H9 (cell line): ENCODE data around the gene TBATA. TPM values are rescaled to one million over a fixed set of nuclear protein-coding genes. Genes with fewer than 3 reads are reported as not detected.

Experiments used
- DNase-seq: peaks from one replicate; pipeline ENCODE4 v3.0.0-alpha.2; 2017
- H2AFZ ChIP-seq: one replicate; pipeline ENCODE4 v1.6.1; 2013; ENCODE audit warnings: mild to moderate bottlenecking, low read length, control low read depth, moderate library complexity
- H2AK5ac ChIP-seq: 2 replicates; pipeline ENCODE4 v1.6.1; 2013; ENCODE audit warnings: low read length, control low read depth, mixed read lengths; ENCODE audit not compliant: insufficient read length
- H2BK120ac ChIP-seq: one replicate; pipeline ENCODE4 v1.6.1; 2013; ENCODE audit warnings: low read depth, mild to moderate bottlenecking, low read length, control low read depth, inconsistent platforms; ENCODE audit not compliant: poor library complexity, severe bottlenecking
- H2BK12ac ChIP-seq: 2 replicates; pipeline ENCODE4 v1.6.1; 2013; ENCODE audit warnings: low read length, control low read depth, mixed read lengths, low read depth; ENCODE audit not compliant: insufficient read length
- H2BK15ac ChIP-seq: 2 replicates; pipeline ENCODE4 v1.6.1; 2013; ENCODE audit warnings: low read depth, low read length, control low read depth
- H2BK20ac ChIP-seq: one replicate; pipeline ENCODE4 v1.6.1; 2013; ENCODE audit warnings: low read depth, mild to moderate bottlenecking, low read length, control low read depth, inconsistent platforms; ENCODE audit not compliant: poor library complexity, severe bottlenecking
- H2BK5ac ChIP-seq: 2 replicates; pipeline ENCODE4 v1.6.1; 2013; ENCODE audit warnings: low read length, control low read depth, mixed read lengths; ENCODE audit not compliant: insufficient read length
- H3K14ac ChIP-seq: 2 replicates; pipeline ENCODE4 v1.6.1; 2013; ENCODE audit warnings: low read length, control low read depth; ENCODE audit not compliant: insufficient read depth
- H3K18ac ChIP-seq: 2 replicates; pipeline ENCODE4 v1.6.1; 2013; ENCODE audit warnings: low read depth, mild to moderate bottlenecking, mixed read lengths, low read length, control low read depth; ENCODE audit not compliant: insufficient read length
- H3K23ac ChIP-seq: 2 replicates; pipeline ENCODE4 v1.6.1; 2013; ENCODE audit warnings: low read length, control low read depth, mixed read lengths, low read depth; ENCODE audit not compliant: insufficient read length
- H3K23me2 ChIP-seq: 2 replicates; pipeline ENCODE4 v1.6.1; 2013; ENCODE audit warnings: low read depth, mild to moderate bottlenecking, mixed read lengths, low read length, control low read depth; ENCODE audit not compliant: insufficient read length, poor library complexity, severe bottlenecking
- H3K27ac ChIP-seq: 2 replicates; pipeline ENCODE4 v1.5.1; 2013; ENCODE audit warnings: low read length, control low read depth, mixed read lengths, low read depth; ENCODE audit not compliant: insufficient read length
- H3K27me3 ChIP-seq: 2 replicates; pipeline ENCODE4 v1.6.1; 2013; ENCODE audit warnings: low read length, control low read depth, inconsistent platforms; ENCODE audit not compliant: insufficient read depth
- H3K4ac ChIP-seq: 2 replicates; pipeline ENCODE4 v1.6.1; 2013; ENCODE audit warnings: low read depth, mild to moderate bottlenecking, control low read depth, inconsistent platforms, low read length, moderate library complexity
- H3K4me1 ChIP-seq: 2 replicates; pipeline ENCODE4 v1.6.1; 2013; ENCODE audit warnings: low read length, control low read depth, inconsistent platforms; ENCODE audit not compliant: insufficient read depth
- H3K4me2 ChIP-seq: 2 replicates; pipeline ENCODE4 v1.6.1; 2013; ENCODE audit warnings: low read length, control low read depth, mixed read lengths; ENCODE audit not compliant: insufficient read length, insufficient read depth
- H3K56ac ChIP-seq: 2 replicates; pipeline ENCODE4 v1.6.1; 2013; ENCODE audit warnings: low read depth, mild to moderate bottlenecking, mixed read lengths, low read length, control low read depth; ENCODE audit not compliant: insufficient read length
- H3K79me1 ChIP-seq: 2 replicates; pipeline ENCODE4 v1.6.1; 2013; ENCODE audit warnings: low read depth, mild to moderate bottlenecking, moderate library complexity, low read length, control low read depth, inconsistent platforms; ENCODE audit not compliant: insufficient read depth, poor library complexity, severe bottlenecking
- H3K79me2 ChIP-seq: 2 replicates; pipeline ENCODE4 v1.6.1; 2013; ENCODE audit warnings: low read length, control low read depth, inconsistent platforms; ENCODE audit not compliant: insufficient read depth
- H3K9ac ChIP-seq: 2 replicates; pipeline ENCODE4 v1.6.1; 2013; ENCODE audit warnings: low read length, control low read depth, mixed read lengths; ENCODE audit not compliant: insufficient read length; ENCODE audit errors: extremely low read depth
- H3K9me3 ChIP-seq: one replicate; pipeline ENCODE4 v1.6.1; 2013; ENCODE audit warnings: low read depth, low read length, inconsistent platforms; ENCODE audit not compliant: control insufficient read depth
- H3T11ph ChIP-seq: one replicate; pipeline ENCODE4 v1.6.1; 2013; ENCODE audit warnings: mild to moderate bottlenecking, low read length, control low read depth, inconsistent platforms
- H4K20me1 ChIP-seq: one replicate; pipeline ENCODE4 v1.6.1; 2013; ENCODE audit not compliant: control insufficient read depth, insufficient read length, insufficient read depth
- H4K5ac ChIP-seq: 2 replicates; pipeline ENCODE4 v1.6.1; 2013; ENCODE audit warnings: low read depth, mild to moderate bottlenecking, mixed read lengths, low read length, control low read depth; ENCODE audit not compliant: insufficient read length
- H4K8ac ChIP-seq: replicated peaks from 2 replicates; pipeline ENCODE4 v1.6.1; 2013; ENCODE audit warnings: low read length, control low read depth, mixed read lengths, low read depth; ENCODE audit not compliant: insufficient read length
- H4K91ac ChIP-seq: 2 replicates; pipeline ENCODE4 v1.6.1; 2013; ENCODE audit warnings: low read depth, mild to moderate bottlenecking, moderate library complexity, mixed read lengths, low read length, control low read depth; ENCODE audit not compliant: insufficient read length
- H3K27ac Mint-ChIP-seq, 3 experiments: 2 replicates in 2 of 3; 3 replicates in 1 of 3; pipeline ENCODE4 v1.8.0; 2020 to 2021; ENCODE audit warnings: mixed read lengths in 3 of 3, mild to moderate bottlenecking in 1 of 3, moderate library complexity in 1 of 3
- H3K27me3 Mint-ChIP-seq: 2 replicates; pipeline ENCODE4 v1.8.0; 2021; ENCODE audit warnings: low read depth, mild to moderate bottlenecking, moderate library complexity, mixed read lengths
- H3K36me3 Mint-ChIP-seq, 3 experiments: 2 replicates in 2 of 3; 3 replicates in 1 of 3; pipeline ENCODE4 v1.8.0; 2020 to 2021; ENCODE audit warnings: low read depth in 3 of 3, mixed read lengths in 3 of 3; ENCODE audit not compliant: insufficient read depth in 1 of 3
- H3K4me1 Mint-ChIP-seq, 2 experiments: 2 replicates each; pipeline ENCODE4 v1.8.0; 2020; ENCODE audit warnings: mixed read lengths in 2 of 2
- H3K4me3 Mint-ChIP-seq, 2 experiments: 2 replicates in 1 of 2; 3 replicates in 1 of 2; pipeline ENCODE4 v1.8.0; 2020 to 2021; ENCODE audit warnings: mild to moderate bottlenecking in 2 of 2, mixed read lengths in 2 of 2, moderate library complexity in 1 of 2
- H3K9me3 Mint-ChIP-seq, 2 experiments: 2 replicates in 1 of 2; 3 replicates in 1 of 2; pipeline ENCODE4 v1.8.0; 2020; ENCODE audit warnings: mild to moderate bottlenecking in 2 of 2, mixed read lengths in 2 of 2, moderate library complexity in 1 of 2
- WGBS: extraction: QIAGEN DNeasy Blood & Tissue Kit; methylation state at CpG from one replicate; pipeline ENCODE4 v1.1.7; 2013; ENCODE audit warnings: missing lambda C conversion rate, low lambda C conversion rate, mixed read lengths; ENCODE audit not compliant: insufficient read length; ENCODE audit errors: extremely low coverage; 5-methylcytosine and 5-hydroxymethylcytosine counted together
- total RNA-seq: library from RNA; stranded (reverse); gene quantifications from 2 replicates; pipeline ENCODE4 v1.2.1, GENCODE V29; 2021
- TF ChIP-seq, protein P1 (sequence below): fragments of 200-600 bp; sonication (generic); conservative IDR thresholded peaks from 3 replicates; pipeline ENCODE4 v1.8.0; 2021; ENCODE audit warnings: antibody characterized with exemption, mild to moderate bottlenecking

The TBATA gene
- total RNA-seq, 1 experiment from 2014 or later, result not detected

GRCh38 chr10:70786799-70787415 lies 1.7 kb upstream of the TBATA start:
- no peak overlapping the region for H2BK120ac ChIP-seq
- no peak for DNase-seq
- no CpG with 5 or more reads among the region's 5 CpGs for WGBS
- no peaks in the 10 kb centered on the region for H3K4me1 Mint-ChIP-seq
- H2BK20ac ChIP-seq, result no peak overlapping the region
- no peaks in the 10 kb centered on the region for H3K9me3 ChIP-seq
- H3K27me3 Mint-ChIP-seq, result peaks cover 4% of the 10 kb centered on the region; the same call in 1 of the 2 replicates
- H3K27ac ChIP-seq, result no peak overlapping the region
- no peaks in the 10 kb centered on the region for H3K4me1 ChIP-seq
- no peak overlapping the region for H3K23ac ChIP-seq
- no peaks in the 10 kb centered on the region for H3K23me2 ChIP-seq
- no peaks in the 10 kb centered on the region for H3K79me1 ChIP-seq
- H2AK5ac ChIP-seq, result no peak overlapping the region
- H3T11ph ChIP-seq, result no peak overlapping the region
- no peak overlapping the region for H4K91ac ChIP-seq
- no peaks in the 10 kb centered on the region for H3K9me3 Mint-ChIP-seq
- H3K4ac ChIP-seq, result no peak overlapping the region
- H3K4me2 ChIP-seq, result no peak overlapping the region
- H3K4me3 Mint-ChIP-seq, result no peak overlapping the region
- H4K5ac ChIP-seq, result no peak overlapping the region
- H3K14ac ChIP-seq, result no peak overlapping the region
- no peaks in the 10 kb centered on the region for H4K20me1 ChIP-seq
- no peak overlapping the region for H2BK15ac ChIP-seq
- H3K79me2 ChIP-seq, result no peaks in the 10 kb centered on the region
- no peak overlapping the region for H3K18ac ChIP-seq
- H3K36me3 Mint-ChIP-seq, result no peaks in the 10 kb centered on the region
- H4K8ac ChIP-seq, result no peak overlapping the region
- H3K56ac ChIP-seq, result no peak overlapping the region
- no peak overlapping the region for H2AFZ ChIP-seq
- no peak overlapping the region for H2BK12ac ChIP-seq
- H3K27ac Mint-ChIP-seq, result no peak overlapping the region; a peak in 1 of 7 replicates
- H2BK5ac ChIP-seq, result no peak overlapping the region
- no peak overlapping the region for H3K9ac ChIP-seq
- H3K27me3 ChIP-seq, result no peaks in the 10 kb centered on the region
- TF ChIP-seq, protein P1, sequence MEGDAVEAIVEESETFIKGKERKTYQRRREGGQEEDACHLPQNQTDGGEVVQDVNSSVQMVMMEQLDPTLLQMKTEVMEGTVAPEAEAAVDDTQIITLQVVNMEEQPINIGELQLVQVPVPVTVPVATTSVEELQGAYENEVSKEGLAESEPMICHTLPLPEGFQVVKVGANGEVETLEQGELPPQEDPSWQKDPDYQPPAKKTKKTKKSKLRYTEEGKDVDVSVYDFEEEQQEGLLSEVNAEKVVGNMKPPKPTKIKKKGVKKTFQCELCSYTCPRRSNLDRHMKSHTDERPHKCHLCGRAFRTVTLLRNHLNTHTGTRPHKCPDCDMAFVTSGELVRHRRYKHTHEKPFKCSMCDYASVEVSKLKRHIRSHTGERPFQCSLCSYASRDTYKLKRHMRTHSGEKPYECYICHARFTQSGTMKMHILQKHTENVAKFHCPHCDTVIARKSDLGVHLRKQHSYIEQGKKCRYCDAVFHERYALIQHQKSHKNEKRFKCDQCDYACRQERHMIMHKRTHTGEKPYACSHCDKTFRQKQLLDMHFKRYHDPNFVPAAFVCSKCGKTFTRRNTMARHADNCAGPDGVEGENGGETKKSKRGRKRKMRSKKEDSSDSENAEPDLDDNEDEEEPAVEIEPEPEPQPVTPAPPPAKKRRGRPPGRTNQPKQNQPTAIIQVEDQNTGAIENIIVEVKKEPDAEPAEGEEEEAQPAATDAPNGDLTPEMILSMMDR, result no peak
